ENCODE measurements around the gene UMPS. TPM values are rescaled to one million over a fixed set of nuclear protein-coding genes. Genes with fewer than 3 reads are reported as not detected.

Gene UMPS
- polyA plus RNA-seq, 1 donor (not counting 4 experiments of a cell fraction or from before 2014, with no cell fraction given) = 53.7 TPM

DNA sequence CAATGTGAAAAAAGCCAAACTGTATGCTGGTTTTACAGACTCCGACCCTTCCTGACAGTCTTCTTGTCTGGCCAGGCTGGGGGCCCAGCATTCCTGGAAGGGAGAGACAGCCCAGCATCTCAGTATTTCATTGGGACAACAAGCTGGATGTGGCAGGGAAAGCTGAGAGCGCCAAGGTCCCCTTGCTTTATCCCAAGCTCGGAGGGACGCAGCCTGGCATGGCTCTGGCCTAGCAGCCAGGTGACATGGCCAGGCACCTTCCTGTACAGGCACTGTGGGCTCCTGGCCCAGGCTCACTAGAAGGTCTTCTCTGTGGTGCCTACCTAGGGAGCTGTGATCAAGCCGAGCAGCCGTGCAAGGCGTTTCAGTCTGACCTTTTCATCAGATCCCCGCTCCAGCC lies 33.0 kb downstream of the UMPS start:
- no peak overlapping the region for H3K9ac ChIP-seq (ENCODE audit: control insufficient read depth, extremely low read depth, insufficient read depth, low read length)
- FAIRE-seq = no peak
- H3K36me3 ChIP-seq (ENCODE audit: control insufficient read depth in 2 of 2, extremely low read depth in 1 of 2, insufficient read depth in 2 of 2, low read length in 2 of 2) = peaks cover 24 to 41% of the 10 kb centered on the region in 2 experiments
- no peak overlapping the region for H2AFZ ChIP-seq (ENCODE audit: control insufficient read depth, low read length)
- H3K9me1 ChIP-seq (ENCODE audit: control insufficient read depth, extremely low read depth, insufficient read depth, low read length) = no peaks in the 10 kb centered on the region
- no peak overlapping the region for H3K4me3 ChIP-seq (ENCODE audit: control insufficient read depth in 2 of 3, extremely low read depth in 1 of 3, insufficient read depth in 2 of 3, low read depth in 1 of 3, low read length in 3 of 3)
- no peak overlapping the region for H3K4me2 ChIP-seq (ENCODE audit: control insufficient read depth, extremely low read depth, insufficient read depth, low read depth, low read length)
- no peak for DNase-seq (ENCODE audit: low read depth, low spot score)
- no peaks in the 10 kb centered on the region for H3K27me3 ChIP-seq (ENCODE audit: control insufficient read depth, extremely low read depth, insufficient read depth, low read length)
- H3K79me2 ChIP-seq (ENCODE audit: control insufficient read depth, insufficient read depth, low read length) = no peaks in the 10 kb centered on the region
- H3K9me3 ChIP-seq (ENCODE audit: control insufficient read depth, low read depth, low read length) = no peaks in the 10 kb centered on the region
- peaks cover 4% of the 10 kb centered on the region for H3K4me1 ChIP-seq (ENCODE audit: control insufficient read depth, extremely low read depth, insufficient read depth, low read length)
- peaks cover 5% of the 10 kb centered on the region for H4K20me1 ChIP-seq (ENCODE audit: control insufficient read depth, extremely low read depth, insufficient read depth, low read length)
- no peak for TF ChIP-seq EZH2 (IDR thresholded peaks at IDR 0.05; ENCODE audit: low read length)
- TF ChIP-seq, protein P1, sequence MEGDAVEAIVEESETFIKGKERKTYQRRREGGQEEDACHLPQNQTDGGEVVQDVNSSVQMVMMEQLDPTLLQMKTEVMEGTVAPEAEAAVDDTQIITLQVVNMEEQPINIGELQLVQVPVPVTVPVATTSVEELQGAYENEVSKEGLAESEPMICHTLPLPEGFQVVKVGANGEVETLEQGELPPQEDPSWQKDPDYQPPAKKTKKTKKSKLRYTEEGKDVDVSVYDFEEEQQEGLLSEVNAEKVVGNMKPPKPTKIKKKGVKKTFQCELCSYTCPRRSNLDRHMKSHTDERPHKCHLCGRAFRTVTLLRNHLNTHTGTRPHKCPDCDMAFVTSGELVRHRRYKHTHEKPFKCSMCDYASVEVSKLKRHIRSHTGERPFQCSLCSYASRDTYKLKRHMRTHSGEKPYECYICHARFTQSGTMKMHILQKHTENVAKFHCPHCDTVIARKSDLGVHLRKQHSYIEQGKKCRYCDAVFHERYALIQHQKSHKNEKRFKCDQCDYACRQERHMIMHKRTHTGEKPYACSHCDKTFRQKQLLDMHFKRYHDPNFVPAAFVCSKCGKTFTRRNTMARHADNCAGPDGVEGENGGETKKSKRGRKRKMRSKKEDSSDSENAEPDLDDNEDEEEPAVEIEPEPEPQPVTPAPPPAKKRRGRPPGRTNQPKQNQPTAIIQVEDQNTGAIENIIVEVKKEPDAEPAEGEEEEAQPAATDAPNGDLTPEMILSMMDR (optimal IDR thresholded peaks at IDR 0.05 in 1 of 3, IDR thresholded peaks at IDR 0.05 in 1 of 3, conservative IDR thresholded peaks at IDR 0.05 in 1 of 3; ENCODE audit: extremely low read depth in 1 of 3, insufficient read depth in 2 of 3, low read length in 3 of 3) = no peak
- dilution Hi-C loops (cut with MboI; ENCODE audit: extremely low pct_ligation_motif_present, low sequenced_read_pairs) = no loop called here
- no peak overlapping the region for H3K27ac ChIP-seq (ENCODE audit: control insufficient read depth, insufficient read depth, low read length)

DNA sequence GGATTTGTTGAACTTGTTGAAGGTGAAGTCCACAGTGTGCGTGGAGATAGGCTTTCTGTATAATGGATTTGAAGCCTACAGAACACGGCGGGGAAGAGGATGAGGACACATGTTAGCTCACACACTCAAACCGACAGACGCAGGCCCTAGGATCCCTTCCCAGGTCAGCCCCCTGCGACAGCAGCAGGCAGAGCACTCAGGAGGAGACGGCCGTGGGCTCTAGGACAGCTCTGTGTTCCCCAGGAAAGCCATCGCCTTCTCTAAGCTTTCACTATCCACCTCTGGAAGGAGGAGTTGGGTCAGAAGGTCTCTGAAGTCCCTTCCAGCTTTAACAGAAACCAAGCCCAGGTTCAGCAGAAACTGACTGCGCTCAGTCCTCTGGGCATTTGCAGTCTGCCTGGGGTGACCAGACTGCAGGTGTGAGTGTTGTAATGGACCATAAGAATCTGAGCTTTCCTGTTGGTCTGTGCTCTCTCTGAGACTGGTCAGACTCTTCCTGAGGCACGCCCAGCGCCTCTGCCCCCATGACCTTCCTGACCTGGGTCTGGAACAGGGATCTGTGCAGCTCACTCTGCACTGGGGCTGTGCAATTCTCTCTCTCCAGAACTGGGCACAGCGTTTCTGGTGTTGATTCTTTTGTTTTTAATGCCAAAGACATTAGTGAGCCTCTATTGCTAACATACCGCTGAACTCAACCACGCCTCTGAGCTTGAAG lies 33.5 kb downstream of the UMPS start:
- Histone ChIP-seq H3K4me2 (ENCODE audit: control insufficient read depth, extremely low read depth, insufficient read depth, low read depth, low read length) (no peak overlapping the region), H2AFZ (ENCODE audit: control insufficient read depth, low read length) (no peak overlapping the region), H3K9me3 (ENCODE audit: control insufficient read depth, low read depth, low read length) (no peaks in the 10 kb centered on the region), H3K9me1 (ENCODE audit: control insufficient read depth, extremely low read depth, insufficient read depth, low read length) (no peaks in the 10 kb centered on the region), H3K4me1 (ENCODE audit: control insufficient read depth, extremely low read depth, insufficient read depth, low read length) (peaks cover 4% of the 10 kb centered on the region), H3K4me3 (ENCODE audit: control insufficient read depth in 2 of 3, extremely low read depth in 1 of 3, insufficient read depth in 2 of 3, low read depth in 1 of 3, low read length in 3 of 3) (no peak overlapping the region), H3K27me3 (ENCODE audit: control insufficient read depth, extremely low read depth, insufficient read depth, low read length) (no peaks in the 10 kb centered on the region), H3K79me2 (ENCODE audit: control insufficient read depth, insufficient read depth, low read length) (no peaks in the 10 kb centered on the region), H4K20me1 (ENCODE audit: control insufficient read depth, extremely low read depth, insufficient read depth, low read length) (peaks cover 5% of the 10 kb centered on the region), H3K9ac (ENCODE audit: control insufficient read depth, extremely low read depth, insufficient read depth, low read length) (no peak overlapping the region), H3K36me3 (ENCODE audit: control insufficient read depth in 2 of 2, extremely low read depth in 1 of 2, insufficient read depth in 2 of 2, low read length in 2 of 2) (peaks cover 24 to 46% of the 10 kb centered on the region in 2 experiments), H3K27ac (ENCODE audit: control insufficient read depth, insufficient read depth, low read length) (no peak overlapping the region)
- dilution Hi-C loops (cut with MboI; ENCODE audit: extremely low pct_ligation_motif_present, low sequenced_read_pairs) = no loop called here
- no peak for TF ChIP-seq EZH2 (IDR thresholded peaks at IDR 0.05; ENCODE audit: low read length)
- TF ChIP-seq, protein P1 (optimal IDR thresholded peaks at IDR 0.05 in 1 of 3, IDR thresholded peaks at IDR 0.05 in 1 of 3, conservative IDR thresholded peaks at IDR 0.05 in 1 of 3; ENCODE audit: extremely low read depth in 1 of 3, insufficient read depth in 2 of 3, low read length in 3 of 3) = no peak
- FAIRE-seq = no peak
- DNase-seq (ENCODE audit: low read depth, low spot score) = no peak
